ENCODE measurements around the gene SHISA9. TPM values are rescaled to one million over a fixed set of nuclear protein-coding genes. Genes with fewer than 3 reads are reported as not detected.

Gene SHISA9
- polyA plus RNA-seq, 1 donor = 2.7 TPM

GRCh38 chr16:13181432-13181831, 280.0 kb downstream of the SHISA9 start:
- 50% methylated on average over 1 of the region's 3 CpGs for WGBS (ENCODE audit: insufficient coverage, low lambda C conversion rate)
- Histone ChIP-seq H3K9me3 (ENCODE audit: control insufficient read depth, low read depth, low read length) (no peaks in the 10 kb centered on the region), H3K27me3 (ENCODE audit: control insufficient read depth, insufficient read depth, low read length) (no peaks in the 10 kb centered on the region), H3K4me1 (ENCODE audit: control insufficient read depth, insufficient read depth, low read length) (no peaks in the 10 kb centered on the region), H3K36me3 (ENCODE audit: control insufficient read depth, insufficient read depth, low read length) (no peaks in the 10 kb centered on the region), H3K27ac (ENCODE audit: low read length) (no peak overlapping the region), H3K4me3 (ENCODE audit: low read length) (no peak overlapping the region)
- no peak for DNase-seq

GRCh38 chr16:13186813-13187212, 285.4 kb downstream of the SHISA9 start:
- peak in 1 of 2 donors; percentile 3 for DNase-seq
- Histone ChIP-seq H3K36me3 (ENCODE audit: control insufficient read depth, insufficient read depth, low read length) (no peaks in the 10 kb centered on the region), H3K9me3 (ENCODE audit: control insufficient read depth, low read depth, low read length) (no peaks in the 10 kb centered on the region), H3K4me1 (ENCODE audit: control insufficient read depth, insufficient read depth, low read length) (no peaks in the 10 kb centered on the region), H3K27me3 (ENCODE audit: control insufficient read depth, insufficient read depth, low read length) (no peaks in the 10 kb centered on the region), H3K4me3 (ENCODE audit: low read length) (no peak overlapping the region), H3K27ac (ENCODE audit: low read length) (no peak overlapping the region)
- WGBS (ENCODE audit: insufficient coverage, low lambda C conversion rate) = 29% methylated on average over 1 of the region's 5 CpGs

GRCh38 chr16:13189250-13189649, 287.9 kb downstream of the SHISA9 start:
- H3K4me3 ChIP-seq (ENCODE audit: low read length) = no peak overlapping the region
- no peaks in the 10 kb centered on the region for H3K27me3 ChIP-seq (ENCODE audit: control insufficient read depth, insufficient read depth, low read length)
- DNase-seq = no peak
- WGBS (ENCODE audit: insufficient coverage, low lambda C conversion rate) = 100% methylated on average over 3 of the region's 7 CpGs
- no peaks in the 10 kb centered on the region for H3K4me1 ChIP-seq (ENCODE audit: control insufficient read depth, insufficient read depth, low read length)
- no peak overlapping the region for H3K27ac ChIP-seq (ENCODE audit: low read length)
- H3K9me3 ChIP-seq (ENCODE audit: control insufficient read depth, low read depth, low read length) = no peaks in the 10 kb centered on the region
- no peaks in the 10 kb centered on the region for H3K36me3 ChIP-seq (ENCODE audit: control insufficient read depth, insufficient read depth, low read length)

GRCh38 chr16:13193721-13194120, 292.3 kb downstream of the SHISA9 start:
- WGBS (ENCODE audit: insufficient coverage, low lambda C conversion rate) = no CpG with 5 or more reads among the region's 1 CpG
- H3K36me3 ChIP-seq (ENCODE audit: control insufficient read depth, insufficient read depth, low read length) = no peaks in the 10 kb centered on the region
- DNase-seq = no peak
- H3K4me1 ChIP-seq (ENCODE audit: control insufficient read depth, insufficient read depth, low read length) = no peaks in the 10 kb centered on the region
- no peak overlapping the region for H3K4me3 ChIP-seq (ENCODE audit: low read length)
- H3K27me3 ChIP-seq (ENCODE audit: control insufficient read depth, insufficient read depth, low read length) = no peaks in the 10 kb centered on the region
- no peak overlapping the region for H3K27ac ChIP-seq (ENCODE audit: low read length)
- H3K9me3 ChIP-seq (ENCODE audit: control insufficient read depth, low read depth, low read length) = no peaks in the 10 kb centered on the region

GRCh38 chr16:13194766-13195165, 293.4 kb downstream of the SHISA9 start:
- Histone ChIP-seq H3K4me1 (ENCODE audit: control insufficient read depth, insufficient read depth, low read length) (no peaks in the 10 kb centered on the region), H3K36me3 (ENCODE audit: control insufficient read depth, insufficient read depth, low read length) (no peaks in the 10 kb centered on the region), H3K4me3 (ENCODE audit: low read length) (no peak overlapping the region), H3K9me3 (ENCODE audit: control insufficient read depth, low read depth, low read length) (no peaks in the 10 kb centered on the region), H3K27me3 (ENCODE audit: control insufficient read depth, insufficient read depth, low read length) (no peaks in the 10 kb centered on the region), H3K27ac (ENCODE audit: low read length) (no peak overlapping the region)
- no peak for DNase-seq
- no CpG with 5 or more reads among the region's 2 CpGs for WGBS (ENCODE audit: insufficient coverage, low lambda C conversion rate)

- H3K4me3 ChIP-seq (ENCODE audit: low read length) = no peak overlapping the region
- no peaks in the 10 kb centered on the region for H3K4me1 ChIP-seq (ENCODE audit: control insufficient read depth, insufficient read depth, low read length)
- H3K9me3 ChIP-seq (ENCODE audit: control insufficient read depth, low read depth, low read length) = no peaks in the 10 kb centered on the region
- DNase-seq = no peak
- no peaks in the 10 kb centered on the region for H3K27me3 ChIP-seq (ENCODE audit: control insufficient read depth, insufficient read depth, low read length)
- H3K36me3 ChIP-seq (ENCODE audit: control insufficient read depth, insufficient read depth, low read length) = no peaks in the 10 kb centered on the region
- H3K27ac ChIP-seq (ENCODE audit: low read length) = no peak overlapping the region
Measured at GRCh38 chr16:13203725-13204124, 302.3 kb downstream of the SHISA9 start.

GRCh38 chr16:13205352-13205751, 304.0 kb downstream of the SHISA9 start:
- H3K36me3 ChIP-seq (ENCODE audit: control insufficient read depth, insufficient read depth, low read length) = no peaks in the 10 kb centered on the region
- no peaks in the 10 kb centered on the region for H3K4me1 ChIP-seq (ENCODE audit: control insufficient read depth, insufficient read depth, low read length)
- H3K9me3 ChIP-seq (ENCODE audit: control insufficient read depth, low read depth, low read length) = no peaks in the 10 kb centered on the region
- DNase-seq = no peak
- no peak overlapping the region for H3K4me3 ChIP-seq (ENCODE audit: low read length)
- H3K27me3 ChIP-seq (ENCODE audit: control insufficient read depth, insufficient read depth, low read length) = no peaks in the 10 kb centered on the region
- H3K27ac ChIP-seq (ENCODE audit: low read length) = no peak overlapping the region

GRCh38 chr16:13206606-13207005, 305.2 kb downstream of the SHISA9 start:
- no peaks in the 10 kb centered on the region for H3K27me3 ChIP-seq (ENCODE audit: control insufficient read depth, insufficient read depth, low read length)
- WGBS (ENCODE audit: insufficient coverage, low lambda C conversion rate) = no CpG with 5 or more reads among the region's 4 CpGs
- no peaks in the 10 kb centered on the region for H3K36me3 ChIP-seq (ENCODE audit: control insufficient read depth, insufficient read depth, low read length)
- no peak overlapping the region for H3K27ac ChIP-seq (ENCODE audit: low read length)
- DNase-seq = no peak
- H3K9me3 ChIP-seq (ENCODE audit: control insufficient read depth, low read depth, low read length) = no peaks in the 10 kb centered on the region
- H3K4me3 ChIP-seq (ENCODE audit: low read length) = no peak overlapping the region
- H3K4me1 ChIP-seq (ENCODE audit: control insufficient read depth, insufficient read depth, low read length) = no peaks in the 10 kb centered on the region

GRCh38 chr16:13207151-13207550, 305.8 kb downstream of the SHISA9 start:
- Histone ChIP-seq H3K9me3 (ENCODE audit: control insufficient read depth, low read depth, low read length) (no peaks in the 10 kb centered on the region), H3K4me3 (ENCODE audit: low read length) (no peak overlapping the region), H3K36me3 (ENCODE audit: control insufficient read depth, insufficient read depth, low read length) (no peaks in the 10 kb centered on the region), H3K27me3 (ENCODE audit: control insufficient read depth, insufficient read depth, low read length) (no peaks in the 10 kb centered on the region), H3K4me1 (ENCODE audit: control insufficient read depth, insufficient read depth, low read length) (no peaks in the 10 kb centered on the region), H3K27ac (ENCODE audit: low read length) (no peak overlapping the region)
- 100% methylated on average over 1 of the region's 5 CpGs for WGBS (ENCODE audit: insufficient coverage, low lambda C conversion rate)
- DNase-seq = no peak

- no peak for DNase-seq
- no peaks in the 10 kb centered on the region for H3K27me3 ChIP-seq (ENCODE audit: control insufficient read depth, insufficient read depth, low read length)
- H3K4me1 ChIP-seq (ENCODE audit: control insufficient read depth, insufficient read depth, low read length) = no peaks in the 10 kb centered on the region
- no peaks in the 10 kb centered on the region for H3K9me3 ChIP-seq (ENCODE audit: control insufficient read depth, low read depth, low read length)
- no CpG with 5 or more reads among the region's 1 CpG for WGBS (ENCODE audit: insufficient coverage, low lambda C conversion rate)
- H3K27ac ChIP-seq (ENCODE audit: low read length) = no peak overlapping the region
- H3K4me3 ChIP-seq (ENCODE audit: low read length) = no peak overlapping the region
- no peaks in the 10 kb centered on the region for H3K36me3 ChIP-seq (ENCODE audit: control insufficient read depth, insufficient read depth, low read length)
Measured at GRCh38 chr16:13223666-13224065, 322.3 kb downstream of the SHISA9 start.

- WGBS (ENCODE audit: insufficient coverage, low lambda C conversion rate) = no CpG with 5 or more reads among the region's 6 CpGs
- H3K9me3 ChIP-seq (ENCODE audit: control insufficient read depth, low read depth, low read length) = no peaks in the 10 kb centered on the region
- DNase-seq = no peak
Measured at GRCh38 chr16:13229039-13229438, 327.6 kb downstream of the SHISA9 start.

More at GRCh38 chr16:13229039-13229438, 327.6 kb downstream of the SHISA9 start:
- H3K36me3 ChIP-seq (ENCODE audit: control insufficient read depth, insufficient read depth, low read length) = no peaks in the 10 kb centered on the region
- H3K27me3 ChIP-seq (ENCODE audit: control insufficient read depth, insufficient read depth, low read length) = no peaks in the 10 kb centered on the region
- no peaks in the 10 kb centered on the region for H3K4me1 ChIP-seq (ENCODE audit: control insufficient read depth, insufficient read depth, low read length)
- no peak overlapping the region for H3K4me3 ChIP-seq (ENCODE audit: low read length)
- no peak overlapping the region for H3K27ac ChIP-seq (ENCODE audit: low read length)

All from large intestine (tissue), 3 donors.